Sigmoid colon (tissue), 7 donors: ENCODE data around the gene BCAR3. TPM values are rescaled to one million over a fixed set of nuclear protein-coding genes. Genes with fewer than 3 reads are reported as not detected.
"Not testable (repeated sequence)": the region's sequence is repeated elsewhere in the genome, so short reads cannot be mapped to it uniquely, and the experiment has no call there.

ENCODE experiments used
- DNase-seq: peaks from one replicate; pipeline ENCODE4 v3.0.0-alpha.2; 2019
- H3K27ac ChIP-seq, 4 donors: fragments of 200-600 bp; sonication (generic); one replicate each; pipeline ENCODE4 v1.5.1; 2016 to 2019; ENCODE audit warnings: mild to moderate bottlenecking in 1 of 4
- H3K27me3 ChIP-seq, 3 donors: fragments of 200-600 bp; sonication (generic); one replicate each; pipeline ENCODE4 v1.5.1; 2019; ENCODE audit warnings: mild to moderate bottlenecking in 1 of 3
- H3K36me3 ChIP-seq, 4 donors: fragments of 200-600 bp; sonication (generic); one replicate each; pipeline ENCODE4 v1.5.1; 2016 to 2019
- H3K4me1 ChIP-seq, 4 donors: fragments of 200-600 bp; sonication (generic); one replicate each; pipeline ENCODE4 v1.5.1; 2017 to 2019
- H3K4me3 ChIP-seq, 4 donors: fragments of 200-600 bp; sonication (generic); one replicate each; pipeline ENCODE4 v1.5.1; 2017 to 2019; ENCODE audit warnings: mild to moderate bottlenecking in 2 of 4, moderate library complexity in 1 of 4
- H3K9me3 ChIP-seq, 4 donors: fragments of 200-600 bp in 3 of 4; sonication (generic) in 3 of 4; one replicate each; pipeline versions ENCODE4 v1.5.1 to v1.6.1; 2013 to 2019
- CTCF ChIP-seq, 4 experiments: fragments of 450-650 bp in 3 of 4; fragments of 200-600 bp in 1 of 4; IDR thresholded peaks; one replicate each; pipeline ENCODE4 v1.5.1; 2016 to 2019; ENCODE audit warnings: antibody characterized with exemption in 4 of 4, mild to moderate bottlenecking in 3 of 4, moderate library complexity in 2 of 4
- EP300 ChIP-seq, 4 donors: sonication (generic); formaldehyde crosslinking; IDR thresholded peaks; one replicate each; pipeline ENCODE4 v1.6.1; 2017; ENCODE audit warnings: antibody characterized with exemption in 4 of 4
- POLR2A ChIP-seq, 2 donors: fragments of 450-650 bp; IDR thresholded peaks; one replicate each; pipeline ENCODE4 v1.6.1; 2016; ENCODE audit warnings: antibody characterized with exemption in 2 of 2, mild to moderate bottlenecking in 2 of 2, moderate library complexity in 2 of 2
- POLR2AphosphoS5 ChIP-seq, 4 donors: sonication (generic); formaldehyde crosslinking; IDR thresholded peaks; one replicate each; pipeline ENCODE4 v1.6.1; 2017; ENCODE audit warnings: antibody characterized with exemption in 4 of 4
- WGBS, 2 donors: extraction: QIAGEN DNeasy Blood & Tissue Kit; methylation state at CpG; one replicate each; pipeline ENCODE4 v1.1.7; 2013; 5-methylcytosine and 5-hydroxymethylcytosine counted together
- intact Hi-C: fragments of 100-400 bp; cut with DNase I; formaldehyde crosslinking; loops from one replicate; pipeline ENCODE4 v1.15.1; 2023
- polyA plus RNA-seq, 3 donors: library from polyadenylated mRNA; stranded (reverse); fragments of 200-250 nt; gene quantifications; one replicate each; pipeline ENCODE4 v1.2.3, GENCODE V29; 2013
- total RNA-seq, 4 donors: library from RNA; depleted of rRNA; stranded (reverse); fragments of >200 nt; gene quantifications; one replicate each; pipeline ENCODE4 v1.1.0, GENCODE V29; 2016
- donor health status: healthy with polysubstance abuse.
- donor health status: Bipolar disorder and iron deficiency.
- donor health status: healthy.

Gene BCAR3
- total and polyA plus RNA-seq, 7 donors: 12.3 to 43.2 (median 22.1) TPM

- Histone ChIP-seq H3K4me1 (peaks cover 0 to 76% (median 64%) of the 10 kb centered on the region in 4 donors), H3K9me3 (no peaks in the 10 kb centered on the region), H3K27ac (peak overlapping the region in 1 of 4 donors; percentile 68), H3K4me3 (no peak overlapping the region), H3K36me3 (peaks cover 0 to 7% (median 4%) of the 10 kb centered on the region in 4 donors), H3K27me3 (no peaks in the 10 kb centered on the region)
- TF ChIP-seq CTCF (IDR thresholded peaks at IDR 0.05): no peak
- intact Hi-C loops: no loop called here
- no peak for DNase-seq
- WGBS, 2 donors: 87 to 92% methylated on average over 1 of the region's 1 CpG
These were observed 87.1 kb downstream of the BCAR3 start for GRCh38 chr1:93594603-93594880.

GRCh38 chr1:93593854-93594602 lies 87.6 kb downstream of the BCAR3 start:
- Histone ChIP-seq H3K36me3 (peaks cover 0 to 12% (median 6%) of the 10 kb centered on the region in 4 donors), H3K4me3 (no peak overlapping the region), H3K4me1 (peaks cover 0 to 71% (median 63%) of the 10 kb centered on the region in 4 donors), H3K9me3 (no peaks in the 10 kb centered on the region), H3K27ac (peak overlapping the region in 1 of 4 donors; percentile 51), H3K27me3 (no peaks in the 10 kb centered on the region)
- DNase-seq: peak; percentile 46
- TF ChIP-seq CTCF (IDR thresholded peaks at IDR 0.05) (no peak), POLR2A (IDR thresholded peaks at IDR 0.05) (no peak), POLR2AphosphoS5 (IDR thresholded peaks at IDR 0.05) (no peak), EP300 (IDR thresholded peaks at IDR 0.05) (no peak)
- intact Hi-C loops: no loop called here
- 38 to 76% methylated on average over 13 of the region's 13 CpGs for WGBS, 2 donors

- peak overlapping the region in 3 of 4 donors; percentile 19 to 51 (median 39) for H3K27ac ChIP-seq
- 16 to 60% methylated on average over 6 of the region's 6 CpGs for WGBS, 2 donors
- intact Hi-C loops: no loop called here
- peak; percentile 65 for DNase-seq
- no peaks in the 10 kb centered on the region for H3K9me3 ChIP-seq
- peaks cover 0 to 56% (median 50%) of the 10 kb centered on the region in 4 donors for H3K4me1 ChIP-seq
- no peak for TF ChIP-seq POLR2AphosphoS5 (IDR thresholded peaks at IDR 0.05)
- no peak for TF ChIP-seq EP300 (IDR thresholded peaks at IDR 0.05)
- TF ChIP-seq POLR2A (IDR thresholded peaks at IDR 0.05): no peak
- no peak for TF ChIP-seq CTCF (IDR thresholded peaks at IDR 0.05)
- H3K27me3 ChIP-seq: no peaks in the 10 kb centered on the region
- no peak overlapping the region for H3K4me3 ChIP-seq
- peaks cover 0 to 27% (median 12%) of the 10 kb centered on the region in 4 donors for H3K36me3 ChIP-seq
These were observed 89.1 kb downstream of the BCAR3 start for GRCh38 chr1:93592551-93592949.

- intact Hi-C loops: no loop called here
- peak; percentile 65 for DNase-seq
- Histone ChIP-seq H3K4me1 (peaks cover 0 to 50% (median 44%) of the 10 kb centered on the region in 4 donors), H3K27me3 (no peaks in the 10 kb centered on the region), H3K4me3 (no peak overlapping the region), H3K36me3 (peaks cover 0 to 32% (median 12%) of the 10 kb centered on the region in 4 donors), H3K9me3 (no peaks in the 10 kb centered on the region), H3K27ac (peak overlapping the region in 3 of 4 donors; percentile 29 to 51 (median 39))
- peak in 1 of 4 donors; percentile 21 for TF ChIP-seq POLR2AphosphoS5 (IDR thresholded peaks at IDR 0.05)
- no peak for TF ChIP-seq EP300 (IDR thresholded peaks at IDR 0.05)
- 11 to 35% methylated on average over 17 of the region's 17 CpGs for WGBS, 2 donors
These were observed 89.7 kb downstream of the BCAR3 start for GRCh38 chr1:93591676-93592550.

GRCh38 chr1:93591291-93591675 lies 90.4 kb downstream of the BCAR3 start:
- intact Hi-C loops, H3K9me3 ChIP-seq, H3K4me3 ChIP-seq, DNase-seq, H3K27me3 ChIP-seq: not testable (repeated sequence)
- peak overlapping the region in 1 of 4 donors; percentile 51 for H3K27ac ChIP-seq
- H3K36me3 ChIP-seq: peaks cover 0 to 32% (median 12%) of the 10 kb centered on the region in 4 donors
- H3K4me1 ChIP-seq: peaks cover 0 to 44% (median 39%) of the 10 kb centered on the region in 4 donors
- WGBS, 2 donors: 13 to 53% methylated on average over 3 of the region's 3 CpGs
